ENCODE measurements around the gene PAK6.

DNA sequence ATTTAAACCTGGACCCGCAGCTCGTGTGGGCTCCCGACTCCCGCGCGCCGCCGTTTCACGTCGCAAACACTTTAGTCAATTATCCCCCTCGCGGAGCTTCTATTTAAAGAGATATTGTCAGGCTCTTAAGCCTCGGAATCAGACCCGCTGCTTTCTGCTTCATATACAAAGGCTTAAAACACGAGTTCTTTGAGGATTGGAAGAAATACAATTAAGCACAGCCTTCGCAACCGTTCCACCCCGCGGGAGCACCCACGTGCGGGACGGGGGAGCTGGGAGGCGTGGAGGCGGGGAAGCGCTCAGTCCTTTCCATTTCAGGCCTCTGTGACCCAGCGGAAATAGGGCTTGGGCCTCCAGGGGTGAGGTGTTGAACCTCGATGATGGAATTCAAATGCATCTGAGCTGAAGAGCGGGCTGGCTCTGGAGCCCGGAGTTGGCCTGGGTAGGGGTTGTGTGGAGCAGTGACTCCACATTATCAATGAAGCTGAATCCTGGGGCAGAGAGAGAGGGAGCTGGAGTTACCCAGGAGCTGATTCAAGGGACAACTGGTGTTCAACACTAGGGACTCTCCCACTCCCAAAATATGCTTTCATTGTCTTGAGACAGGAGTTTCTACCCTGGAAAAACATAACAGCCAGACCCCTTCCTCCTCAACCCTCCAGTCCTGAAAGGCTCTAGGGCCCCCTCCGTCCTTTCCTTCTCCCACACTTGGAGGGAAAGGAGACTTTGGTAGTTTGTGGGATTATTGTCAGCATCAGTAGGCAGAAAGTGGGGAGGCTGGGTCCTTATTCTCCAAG, 41.6 kb downstream of the PAK6 start:
- TF ChIP-seq, protein P1, sequence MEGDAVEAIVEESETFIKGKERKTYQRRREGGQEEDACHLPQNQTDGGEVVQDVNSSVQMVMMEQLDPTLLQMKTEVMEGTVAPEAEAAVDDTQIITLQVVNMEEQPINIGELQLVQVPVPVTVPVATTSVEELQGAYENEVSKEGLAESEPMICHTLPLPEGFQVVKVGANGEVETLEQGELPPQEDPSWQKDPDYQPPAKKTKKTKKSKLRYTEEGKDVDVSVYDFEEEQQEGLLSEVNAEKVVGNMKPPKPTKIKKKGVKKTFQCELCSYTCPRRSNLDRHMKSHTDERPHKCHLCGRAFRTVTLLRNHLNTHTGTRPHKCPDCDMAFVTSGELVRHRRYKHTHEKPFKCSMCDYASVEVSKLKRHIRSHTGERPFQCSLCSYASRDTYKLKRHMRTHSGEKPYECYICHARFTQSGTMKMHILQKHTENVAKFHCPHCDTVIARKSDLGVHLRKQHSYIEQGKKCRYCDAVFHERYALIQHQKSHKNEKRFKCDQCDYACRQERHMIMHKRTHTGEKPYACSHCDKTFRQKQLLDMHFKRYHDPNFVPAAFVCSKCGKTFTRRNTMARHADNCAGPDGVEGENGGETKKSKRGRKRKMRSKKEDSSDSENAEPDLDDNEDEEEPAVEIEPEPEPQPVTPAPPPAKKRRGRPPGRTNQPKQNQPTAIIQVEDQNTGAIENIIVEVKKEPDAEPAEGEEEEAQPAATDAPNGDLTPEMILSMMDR (conservative IDR thresholded peaks at IDR 0.05; ENCODE audit: low read depth in 2 of 2), result no peak
- TF ChIP-seq, protein P2, sequence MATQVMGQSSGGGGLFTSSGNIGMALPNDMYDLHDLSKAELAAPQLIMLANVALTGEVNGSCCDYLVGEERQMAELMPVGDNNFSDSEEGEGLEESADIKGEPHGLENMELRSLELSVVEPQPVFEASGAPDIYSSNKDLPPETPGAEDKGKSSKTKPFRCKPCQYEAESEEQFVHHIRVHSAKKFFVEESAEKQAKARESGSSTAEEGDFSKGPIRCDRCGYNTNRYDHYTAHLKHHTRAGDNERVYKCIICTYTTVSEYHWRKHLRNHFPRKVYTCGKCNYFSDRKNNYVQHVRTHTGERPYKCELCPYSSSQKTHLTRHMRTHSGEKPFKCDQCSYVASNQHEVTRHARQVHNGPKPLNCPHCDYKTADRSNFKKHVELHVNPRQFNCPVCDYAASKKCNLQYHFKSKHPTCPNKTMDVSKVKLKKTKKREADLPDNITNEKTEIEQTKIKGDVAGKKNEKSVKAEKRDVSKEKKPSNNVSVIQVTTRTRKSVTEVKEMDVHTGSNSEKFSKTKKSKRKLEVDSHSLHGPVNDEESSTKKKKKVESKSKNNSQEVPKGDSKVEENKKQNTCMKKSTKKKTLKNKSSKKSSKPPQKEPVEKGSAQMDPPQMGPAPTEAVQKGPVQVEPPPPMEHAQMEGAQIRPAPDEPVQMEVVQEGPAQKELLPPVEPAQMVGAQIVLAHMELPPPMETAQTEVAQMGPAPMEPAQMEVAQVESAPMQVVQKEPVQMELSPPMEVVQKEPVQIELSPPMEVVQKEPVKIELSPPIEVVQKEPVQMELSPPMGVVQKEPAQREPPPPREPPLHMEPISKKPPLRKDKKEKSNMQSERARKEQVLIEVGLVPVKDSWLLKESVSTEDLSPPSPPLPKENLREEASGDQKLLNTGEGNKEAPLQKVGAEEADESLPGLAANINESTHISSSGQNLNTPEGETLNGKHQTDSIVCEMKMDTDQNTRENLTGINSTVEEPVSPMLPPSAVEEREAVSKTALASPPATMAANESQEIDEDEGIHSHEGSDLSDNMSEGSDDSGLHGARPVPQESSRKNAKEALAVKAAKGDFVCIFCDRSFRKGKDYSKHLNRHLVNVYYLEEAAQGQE (IDR thresholded peaks at IDR 0.05; ENCODE audit: unreplicated experiment), result no peak
- TF ChIP-seq JUNB (IDR thresholded peaks at IDR 0.05; ENCODE audit: unreplicated experiment), result no peak
- peak; percentile 60 for TF ChIP-seq EZH2 (IDR thresholded peaks at IDR 0.05; ENCODE audit: low read depth, unreplicated experiment)
- TF ChIP-seq POLR2AphosphoS5 (IDR thresholded peaks at IDR 0.05; ENCODE audit: low read depth), result no peak
- TF ChIP-seq EZH2phosphoT487 (IDR thresholded peaks at IDR 0.05; ENCODE audit: unreplicated experiment), result no peak
- TF ChIP-seq CREB1 (CRISPR knock-in tag; IDR thresholded peaks at IDR 0.05; ENCODE audit: low read depth), result no peak
- TF ChIP-seq, protein P3, sequence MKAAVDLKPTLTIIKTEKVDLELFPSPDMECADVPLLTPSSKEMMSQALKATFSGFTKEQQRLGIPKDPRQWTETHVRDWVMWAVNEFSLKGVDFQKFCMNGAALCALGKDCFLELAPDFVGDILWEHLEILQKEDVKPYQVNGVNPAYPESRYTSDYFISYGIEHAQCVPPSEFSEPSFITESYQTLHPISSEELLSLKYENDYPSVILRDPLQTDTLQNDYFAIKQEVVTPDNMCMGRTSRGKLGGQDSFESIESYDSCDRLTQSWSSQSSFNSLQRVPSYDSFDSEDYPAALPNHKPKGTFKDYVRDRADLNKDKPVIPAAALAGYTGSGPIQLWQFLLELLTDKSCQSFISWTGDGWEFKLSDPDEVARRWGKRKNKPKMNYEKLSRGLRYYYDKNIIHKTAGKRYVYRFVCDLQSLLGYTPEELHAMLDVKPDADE (IDR thresholded peaks at IDR 0.05), result no peak
- no peak for TF ChIP-seq ZNF331 (CRISPR knock-in tag; IDR thresholded peaks at IDR 0.05; ENCODE audit: low read depth)
- TF ChIP-seq ZNF114 (CRISPR knock-in tag; IDR thresholded peaks at IDR 0.05), result no peak
- TF ChIP-seq NANOG (IDR thresholded peaks at IDR 0.05; ENCODE audit: borderline replicate concordance), result no peak
- no peak for TF ChIP-seq STAT1 (IDR thresholded peaks at IDR 0.05; ENCODE audit: unreplicated experiment)

Data from GM23338 (cell line).